ENCODE measurements around the gene C11orf98. TPM values are rescaled to one million over a fixed set of nuclear protein-coding genes. Genes with fewer than 3 reads are reported as not detected.
A peak's percentile ranks its signal among the peaks of the same experiment; 100 is the strongest.

The C11orf98 gene
- total and polyA plus RNA-seq, 2 of the 13 experiments (the other 11 are each of a cell fraction or from before 2014, with no cell fraction given) = 30.4 to 91.8 TPM

DNA sequence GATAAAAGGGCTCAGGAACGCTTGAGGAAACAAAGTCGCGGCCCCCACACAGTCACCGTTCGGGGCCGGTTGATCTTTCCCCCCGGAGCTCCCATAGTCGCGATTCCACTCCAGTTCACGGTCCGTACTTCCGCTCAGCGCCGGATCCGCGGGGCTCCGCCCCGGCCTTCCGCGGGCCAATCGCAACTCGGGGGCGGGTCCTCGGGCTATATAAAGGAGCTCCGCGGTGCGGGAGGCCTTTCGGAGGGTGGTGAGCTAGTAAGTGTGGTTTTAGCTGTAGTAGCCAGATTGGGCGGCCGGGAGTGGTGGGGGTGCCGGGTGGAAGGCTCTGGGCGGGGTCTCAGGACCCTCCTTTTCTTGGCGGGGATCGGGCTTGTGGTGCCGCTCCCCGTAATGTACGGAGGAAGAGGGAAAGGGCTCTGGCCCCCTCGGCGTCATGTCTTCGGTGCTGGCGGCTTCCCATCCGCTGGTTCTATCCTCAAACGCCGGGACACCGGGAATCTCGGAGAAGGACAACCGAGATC lies at the start of gene C11orf98, which contains the start of gene CSKMT (continued):
- TF ChIP-seq, protein P1, sequence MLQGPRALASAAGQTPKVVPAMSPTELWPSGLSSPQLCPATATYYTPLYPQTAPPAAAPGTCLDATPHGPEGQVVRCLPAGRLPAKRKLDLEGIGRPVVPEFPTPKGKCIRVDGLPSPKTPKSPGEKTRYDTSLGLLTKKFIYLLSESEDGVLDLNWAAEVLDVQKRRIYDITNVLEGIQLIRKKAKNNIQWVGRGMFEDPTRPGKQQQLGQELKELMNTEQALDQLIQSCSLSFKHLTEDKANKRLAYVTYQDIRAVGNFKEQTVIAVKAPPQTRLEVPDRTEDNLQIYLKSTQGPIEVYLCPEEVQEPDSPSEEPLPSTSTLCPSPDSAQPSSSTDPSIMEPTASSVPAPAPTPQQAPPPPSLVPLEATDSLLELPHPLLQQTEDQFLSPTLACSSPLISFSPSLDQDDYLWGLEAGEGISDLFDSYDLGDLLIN (CRISPR knock-in tag; IDR thresholded peaks at IDR 0.05; ENCODE audit: borderline replicate concordance) = no peak
- TF ChIP-seq, protein P2, sequence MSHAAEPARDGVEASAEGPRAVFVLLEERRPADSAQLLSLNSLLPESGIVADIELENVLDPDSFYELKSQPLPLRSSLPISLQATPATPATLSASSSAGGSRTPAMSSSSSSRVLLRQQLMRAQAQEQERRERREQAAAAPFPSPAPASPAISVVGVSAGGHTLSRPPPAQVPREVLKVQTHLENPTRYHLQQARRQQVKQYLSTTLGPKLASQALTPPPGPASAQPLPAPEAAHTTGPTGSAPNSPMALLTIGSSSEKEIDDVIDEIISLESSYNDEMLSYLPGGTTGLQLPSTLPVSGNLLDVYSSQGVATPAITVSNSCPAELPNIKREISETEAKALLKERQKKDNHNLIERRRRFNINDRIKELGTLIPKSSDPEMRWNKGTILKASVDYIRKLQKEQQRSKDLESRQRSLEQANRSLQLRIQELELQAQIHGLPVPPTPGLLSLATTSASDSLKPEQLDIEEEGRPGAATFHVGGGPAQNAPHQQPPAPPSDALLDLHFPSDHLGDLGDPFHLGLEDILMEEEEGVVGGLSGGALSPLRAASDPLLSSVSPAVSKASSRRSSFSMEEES (CRISPR knock-in tag; IDR thresholded peaks at IDR 0.05) = 0 out of 2 replicates have a peak, but pooled peaks have one; percentile 16
- TF ChIP-seq ZNF737 (CRISPR knock-in tag; IDR thresholded peaks at IDR 0.05; ENCODE audit: borderline replicate concordance) (no peak), ZNF816 (CRISPR knock-in tag; IDR thresholded peaks at IDR 0.05; ENCODE audit: borderline replicate concordance) (no peak; the same call in 1 of the 2 replicates), SMAD3 (CRISPR knock-in tag; IDR thresholded peaks at IDR 0.05) (no peak), ATM (IDR thresholded peaks at IDR 0.05; ENCODE audit: borderline replicate concordance) (no peak), SRY (CRISPR knock-in tag; IDR thresholded peaks at IDR 0.05) (no peak; the same call in 1 of the 2 replicates), PHB2 (IDR thresholded peaks at IDR 0.05; ENCODE audit: partially characterized antibody) (no peak), ZNF557 (CRISPR knock-in tag; IDR thresholded peaks at IDR 0.05) (0 out of 2 replicates have a peak, but pooled peaks have one; percentile 12), SIN3B (IDR thresholded peaks at IDR 0.05; ENCODE audit: low read length) (no peak), ZNF713 (CRISPR knock-in tag; IDR thresholded peaks at IDR 0.05) (no peak), ARID2 (CRISPR knock-in tag; IDR thresholded peaks at IDR 0.05; ENCODE audit: borderline replicate concordance) (no peak), GABPB1 (CRISPR knock-in tag; IDR thresholded peaks at IDR 0.05) (peak; percentile 91), JARID2 (CRISPR knock-in tag; IDR thresholded peaks at IDR 0.05; ENCODE audit: insufficient replicate concordance) (peak; percentile 56), ZNF530 (CRISPR knock-in tag; IDR thresholded peaks at IDR 0.05; ENCODE audit: low read depth) (no peak), CEBPB (IDR thresholded peaks at IDR 0.05; ENCODE audit: borderline replicate concordance, low read depth, low read length) (no peak), SP4 (CRISPR knock-in tag; IDR thresholded peaks at IDR 0.05) (peak; percentile 95), MED8 (CRISPR knock-in tag; IDR thresholded peaks at IDR 0.05; ENCODE audit: insufficient replicate concordance) (peak; percentile 93), ZNF619 (CRISPR knock-in tag; IDR thresholded peaks at IDR 0.05) (no peak), ZNF101 (CRISPR knock-in tag; IDR thresholded peaks at IDR 0.05; ENCODE audit: borderline replicate concordance, low read depth) (no peak), MYNN (CRISPR knock-in tag; IDR thresholded peaks at IDR 0.05; ENCODE audit: low read depth) (0 out of 2 replicates have a peak, but pooled peaks have one; percentile 73), RXRA (CRISPR knock-in tag; IDR thresholded peaks at IDR 0.05) (peak; percentile 32; the same call in 1 of the 2 replicates), SALL2 (CRISPR knock-in tag; IDR thresholded peaks at IDR 0.05) (0 out of 2 replicates have a peak, but pooled peaks have one; percentile 23)
- TF ChIP-seq, protein P3, sequence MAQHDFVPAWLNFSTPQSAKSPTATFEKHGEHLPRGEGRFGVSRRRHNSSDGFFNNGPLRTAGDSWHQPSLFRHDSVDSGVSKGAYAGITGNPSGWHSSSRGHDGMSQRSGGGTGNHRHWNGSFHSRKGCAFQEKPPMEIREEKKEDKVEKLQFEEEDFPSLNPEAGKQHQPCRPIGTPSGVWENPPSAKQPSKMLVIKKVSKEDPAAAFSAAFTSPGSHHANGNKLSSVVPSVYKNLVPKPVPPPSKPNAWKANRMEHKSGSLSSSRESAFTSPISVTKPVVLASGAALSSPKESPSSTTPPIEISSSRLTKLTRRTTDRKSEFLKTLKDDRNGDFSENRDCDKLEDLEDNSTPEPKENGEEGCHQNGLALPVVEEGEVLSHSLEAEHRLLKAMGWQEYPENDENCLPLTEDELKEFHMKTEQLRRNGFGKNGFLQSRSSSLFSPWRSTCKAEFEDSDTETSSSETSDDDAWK (CRISPR knock-in tag; IDR thresholded peaks at IDR 0.05) = no peak
- TF ChIP-seq, protein P4, sequence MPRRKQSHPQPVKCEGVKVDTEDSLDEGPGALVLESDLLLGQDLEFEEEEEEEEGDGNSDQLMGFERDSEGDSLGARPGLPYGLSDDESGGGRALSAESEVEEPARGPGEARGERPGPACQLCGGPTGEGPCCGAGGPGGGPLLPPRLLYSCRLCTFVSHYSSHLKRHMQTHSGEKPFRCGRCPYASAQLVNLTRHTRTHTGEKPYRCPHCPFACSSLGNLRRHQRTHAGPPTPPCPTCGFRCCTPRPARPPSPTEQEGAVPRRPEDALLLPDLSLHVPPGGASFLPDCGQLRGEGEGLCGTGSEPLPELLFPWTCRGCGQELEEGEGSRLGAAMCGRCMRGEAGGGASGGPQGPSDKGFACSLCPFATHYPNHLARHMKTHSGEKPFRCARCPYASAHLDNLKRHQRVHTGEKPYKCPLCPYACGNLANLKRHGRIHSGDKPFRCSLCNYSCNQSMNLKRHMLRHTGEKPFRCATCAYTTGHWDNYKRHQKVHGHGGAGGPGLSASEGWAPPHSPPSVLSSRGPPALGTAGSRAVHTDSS (CRISPR knock-in tag; conservative IDR thresholded peaks at IDR 0.05) = no peak

Data from HepG2 (cell line).